Stimulated activated CD8-positive, alpha-beta memory T cell treated with anti-CD3 and anti-CD28 coated beads, Interleukin-12 subunit alpha, Interleukin-12 subunit beta, amount 100 ng/mL, for 4 hours (primary cell): ENCODE measurements around the gene ARID5A.
"Not testable (repeated sequence)": the region's sequence is repeated elsewhere in the genome, so short reads cannot be mapped to it uniquely, and the experiment has no call there.

Source experiments
- DNase-seq: peaks from one replicate; pipeline ENCODE4 v3.0.0-alpha.2; 2020; ENCODE audit warnings: low read depth

Gene ARID5A

GRCh38 chr2:96556441-96557330 is 20.1 kb downstream of the ARID5A start:
- no peak for DNase-seq

- DNase-seq: not testable (repeated sequence)
These were observed 20.9 kb downstream of the ARID5A start for GRCh38 chr2:96557421-96557820.

- DNase-seq: no peak
These were observed 21.5 kb downstream of the ARID5A start for GRCh38 chr2:96558061-96558460.

GRCh38 chr2:96558485-96558884 is 21.9 kb downstream of the ARID5A start:
- DNase-seq: no peak

GRCh38 chr2:96564026-96564425 is 27.5 kb downstream of the ARID5A start:
- no peak for DNase-seq

GRCh38 chr2:96564563-96564962 is 28.0 kb downstream of the ARID5A start:
- DNase-seq: no peak

GRCh38 chr2:96565111-96565510 is 28.6 kb downstream of the ARID5A start:
- DNase-seq: no peak

GRCh38 chr2:96568094-96568493 is 31.5 kb downstream of the ARID5A start:
- no peak for DNase-seq

- DNase-seq: no peak
These were observed 37.8 kb downstream of the ARID5A start for GRCh38 chr2:96574364-96574763.

- DNase-seq: no peak
These were observed 39.4 kb downstream of the ARID5A start for GRCh38 chr2:96575785-96576456.

GRCh38 chr2:96577501-96577900 is 40.9 kb downstream of the ARID5A start:
- no peak for DNase-seq

- DNase-seq: no peak
These were observed 42.2 kb downstream of the ARID5A start for GRCh38 chr2:96578731-96579130.

GRCh38 chr2:96579422-96579821 is 42.9 kb downstream of the ARID5A start:
- DNase-seq: no peak

- DNase-seq: no peak
These were observed 44.2 kb downstream of the ARID5A start for GRCh38 chr2:96580771-96581170.

GRCh38 chr2:96584017-96584416 is 47.5 kb downstream of the ARID5A start:
- no peak for DNase-seq

GRCh38 chr2:96587843-96588242 is 51.3 kb downstream of the ARID5A start:
- DNase-seq: no peak

GRCh38 chr2:96591054-96591453 is 54.5 kb downstream of the ARID5A start:
- no peak for DNase-seq

- DNase-seq: no peak
These were observed 54.9 kb downstream of the ARID5A start for GRCh38 chr2:96591494-96591893.

GRCh38 chr2:96594282-96594681 is 57.7 kb downstream of the ARID5A start:
- no peak for DNase-seq

- DNase-seq: no peak
These were observed 58.2 kb downstream of the ARID5A start for GRCh38 chr2:96594691-96595152.

GRCh38 chr2:96596596-96596995 is 60.0 kb downstream of the ARID5A start:
- no peak for DNase-seq

GRCh38 chr2:96599941-96600340 is 63.4 kb downstream of the ARID5A start:
- no peak for DNase-seq
